ENCODE measurements around the gene ACACB. TPM values are rescaled to one million over a fixed set of nuclear protein-coding genes. Genes with fewer than 3 reads are reported as not detected.

Gene ACACB
- polyA plus RNA-seq, 1 donor from 2014 or later: 0.22 TPM

DNA sequence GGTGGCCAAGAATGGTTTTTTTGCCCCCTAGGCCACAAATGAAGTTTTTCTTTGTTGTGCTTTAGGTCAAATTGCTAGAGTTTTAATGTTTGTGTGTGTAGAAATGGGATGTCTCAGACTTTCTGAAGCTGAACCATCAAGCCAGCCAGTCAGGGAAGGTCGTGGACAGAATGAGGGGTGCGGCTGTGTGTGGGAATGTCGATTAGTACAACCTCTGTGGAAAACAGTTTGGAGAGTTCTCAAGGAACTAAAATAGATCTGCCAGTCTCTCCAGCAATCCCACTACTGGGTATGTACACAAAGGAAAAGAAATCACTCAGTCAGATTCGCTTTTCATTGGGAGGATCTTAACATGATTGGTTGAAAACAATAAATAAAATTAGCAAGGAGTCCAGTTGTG lies 44.5 kb downstream of the ACACB start:
- H3K9me2 ChIP-seq (ENCODE audit: insufficient read depth, low read length): no peaks in the 10 kb centered on the region
- H3K27ac ChIP-seq (ENCODE audit: low read length): no peak overlapping the region
- no peak overlapping the region for H2AFZ ChIP-seq (ENCODE audit: low read depth, low read length)
- no peaks in the 10 kb centered on the region for H3K9me3 ChIP-seq (ENCODE audit: low read length)
- H3K9ac ChIP-seq (ENCODE audit: low read length): no peak overlapping the region
- no peaks in the 10 kb centered on the region for H3K36me3 ChIP-seq (ENCODE audit: insufficient read depth, low read length)
- H3K79me2 ChIP-seq (replicated peaks; ENCODE audit: insufficient read depth, low read length): no peaks in the 10 kb centered on the region
- no peak overlapping the region for H3K4me3 ChIP-seq (ENCODE audit: low read length)
- H3K4me2 ChIP-seq (ENCODE audit: low read length): no peak overlapping the region
- H4K20me1 ChIP-seq (ENCODE audit: insufficient read depth): no peaks in the 10 kb centered on the region
- H3F3A ChIP-seq (ENCODE audit: insufficient read depth, low read length, poor library complexity, severe bottlenecking): no peaks in the 10 kb centered on the region
- no peaks in the 10 kb centered on the region for H3K27me3 ChIP-seq (ENCODE audit: insufficient read depth, low read depth, low read length)
- TF ChIP-seq TAF1 (IDR thresholded peaks at IDR 0.05; ENCODE audit: low read depth) (no peak), EZH2 (IDR thresholded peaks at IDR 0.05; ENCODE audit: borderline replicate concordance, insufficient read depth, low read length, poor library complexity, severe bottlenecking) (no peak), REST (IDR thresholded peaks at IDR 0.05; ENCODE audit: borderline replicate concordance) (no peak), POLR2AphosphoS5 (IDR thresholded peaks at IDR 0.05) (no peak), EP300 (conservative IDR thresholded peaks at IDR 0.05; ENCODE audit: poor library complexity, severe bottlenecking) (no peak), MXI1 (conservative IDR thresholded peaks at IDR 0.05; ENCODE audit: poor library complexity, severe bottlenecking) (no peak), SMC3 (conservative IDR thresholded peaks at IDR 0.05; ENCODE audit: poor library complexity) (no peak), RAD21 (conservative IDR thresholded peaks at IDR 0.05) (no peak)
- TF ChIP-seq, protein P1, sequence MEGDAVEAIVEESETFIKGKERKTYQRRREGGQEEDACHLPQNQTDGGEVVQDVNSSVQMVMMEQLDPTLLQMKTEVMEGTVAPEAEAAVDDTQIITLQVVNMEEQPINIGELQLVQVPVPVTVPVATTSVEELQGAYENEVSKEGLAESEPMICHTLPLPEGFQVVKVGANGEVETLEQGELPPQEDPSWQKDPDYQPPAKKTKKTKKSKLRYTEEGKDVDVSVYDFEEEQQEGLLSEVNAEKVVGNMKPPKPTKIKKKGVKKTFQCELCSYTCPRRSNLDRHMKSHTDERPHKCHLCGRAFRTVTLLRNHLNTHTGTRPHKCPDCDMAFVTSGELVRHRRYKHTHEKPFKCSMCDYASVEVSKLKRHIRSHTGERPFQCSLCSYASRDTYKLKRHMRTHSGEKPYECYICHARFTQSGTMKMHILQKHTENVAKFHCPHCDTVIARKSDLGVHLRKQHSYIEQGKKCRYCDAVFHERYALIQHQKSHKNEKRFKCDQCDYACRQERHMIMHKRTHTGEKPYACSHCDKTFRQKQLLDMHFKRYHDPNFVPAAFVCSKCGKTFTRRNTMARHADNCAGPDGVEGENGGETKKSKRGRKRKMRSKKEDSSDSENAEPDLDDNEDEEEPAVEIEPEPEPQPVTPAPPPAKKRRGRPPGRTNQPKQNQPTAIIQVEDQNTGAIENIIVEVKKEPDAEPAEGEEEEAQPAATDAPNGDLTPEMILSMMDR (IDR thresholded peaks at IDR 0.05; ENCODE audit: poor library complexity, severe bottlenecking): no peak

DNA sequence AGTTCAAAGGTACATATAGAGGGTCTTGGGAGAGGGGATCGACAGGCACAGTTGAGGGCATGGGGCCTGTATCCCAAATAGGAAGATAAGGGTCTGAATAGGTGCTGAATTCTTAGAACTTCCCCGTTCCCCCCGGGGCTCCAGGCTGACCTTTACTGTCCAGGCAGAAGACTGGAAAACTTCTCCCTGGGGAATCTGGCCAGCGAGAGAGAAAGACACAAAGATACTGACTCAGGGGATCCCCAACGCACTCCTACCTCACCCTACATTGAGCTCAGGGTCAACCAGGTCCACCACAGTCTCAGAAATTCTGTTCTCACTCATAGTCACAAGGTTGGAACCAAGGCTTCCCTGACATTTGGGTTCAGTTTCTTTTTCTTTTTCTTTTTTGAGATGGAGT lies 46.2 kb downstream of the ACACB start:
- TF ChIP-seq POLR2AphosphoS5 (IDR thresholded peaks at IDR 0.05) (no peak), REST (IDR thresholded peaks at IDR 0.05; ENCODE audit: borderline replicate concordance) (no peak), EP300 (conservative IDR thresholded peaks at IDR 0.05; ENCODE audit: poor library complexity, severe bottlenecking) (no peak)
- no peaks in the 10 kb centered on the region for H3K9me2 ChIP-seq (ENCODE audit: insufficient read depth, low read length)
- no peaks in the 10 kb centered on the region for H3K36me3 ChIP-seq (ENCODE audit: insufficient read depth, low read length)
- no peaks in the 10 kb centered on the region for H3K27me3 ChIP-seq (ENCODE audit: insufficient read depth, low read depth, low read length)
- H3K9ac ChIP-seq (ENCODE audit: low read length): no peak overlapping the region
- H3K27ac ChIP-seq (ENCODE audit: low read length): no peak overlapping the region
- no peaks in the 10 kb centered on the region for H3F3A ChIP-seq (ENCODE audit: insufficient read depth, low read length, poor library complexity, severe bottlenecking)
- H3K4me2 ChIP-seq (ENCODE audit: low read length): no peak overlapping the region
- H2AFZ ChIP-seq (ENCODE audit: low read depth, low read length): no peak overlapping the region
- no peaks in the 10 kb centered on the region for H3K79me2 ChIP-seq (replicated peaks; ENCODE audit: insufficient read depth, low read length)
- no peaks in the 10 kb centered on the region for H4K20me1 ChIP-seq (ENCODE audit: insufficient read depth)
- no peak overlapping the region for H3K4me3 ChIP-seq (ENCODE audit: low read length)
- no peaks in the 10 kb centered on the region for H3K9me3 ChIP-seq (ENCODE audit: low read length)

Measured in neural cell (in vitro differentiated cells).